ENCODE results near the gene ATL1.
"Not testable (repeated sequence)": the region's sequence is repeated elsewhere in the genome, so short reads cannot be mapped to it uniquely, and the experiment has no call there.

The ATL1 gene

GRCh38 chr14:50657753-50658152 lies 97.8 kb downstream of the ATL1 start:
- no peak for DNase-seq (ENCODE audit: low spot score)

GRCh38 chr14:50658203-50658602 lies 98.3 kb downstream of the ATL1 start:
- peak; percentile 60 for DNase-seq (ENCODE audit: low spot score)

GRCh38 chr14:50659327-50659974 lies 99.5 kb downstream of the ATL1 start:
- no peak for DNase-seq (ENCODE audit: low spot score)

- not testable (repeated sequence) for DNase-seq (ENCODE audit: low spot score)
These were observed 104.6 kb downstream of the ATL1 start for GRCh38 chr14:50664579-50664978.

GRCh38 chr14:50665300-50665699 lies 105.4 kb downstream of the ATL1 start:
- DNase-seq (ENCODE audit: low spot score): not testable (repeated sequence)

GRCh38 chr14:50666772-50667683 lies 107.1 kb downstream of the ATL1 start:
- DNase-seq (ENCODE audit: low spot score): peak; percentile 72

GRCh38 chr14:50667684-50667995 lies 107.7 kb downstream of the ATL1 start:
- DNase-seq (ENCODE audit: low spot score): no peak

- peak; percentile 84 for DNase-seq (ENCODE audit: low spot score)
These were observed 108.3 kb downstream of the ATL1 start, which contains the start of gene SAV1 for GRCh38 chr14:50667996-50668825. Gene SAV1, minus strand, starts transcription at chr14:50668306. Its CDS starts 339 bp downstream, at chr14:50667967.

GRCh38 chr14:50668826-50669143 lies 108.8 kb downstream of the ATL1 start:
- no peak for DNase-seq (ENCODE audit: low spot score)

GRCh38 chr14:50669441-50669986 lies 109.6 kb downstream of the ATL1 start:
- peak; percentile 39 for DNase-seq (ENCODE audit: low spot score)

GRCh38 chr14:50670196-50670865 lies 110.4 kb downstream of the ATL1 start:
- DNase-seq (ENCODE audit: low spot score): no peak

- DNase-seq (ENCODE audit: low spot score): no peak
These were observed 110.9 kb downstream of the ATL1 start for GRCh38 chr14:50670866-50671256.

- peak; percentile 82 for DNase-seq (ENCODE audit: low spot score)
These were observed 115.7 kb downstream of the ATL1 start for GRCh38 chr14:50675597-50675996.

- DNase-seq (ENCODE audit: low spot score): no peak
These were observed 117.0 kb downstream of the ATL1 start for GRCh38 chr14:50676814-50677516.

- peak; percentile 92 for DNase-seq (ENCODE audit: low spot score)
These were observed 117.7 kb downstream of the ATL1 start for GRCh38 chr14:50677527-50678063.

- DNase-seq (ENCODE audit: low spot score): no peak
These were observed 118.2 kb downstream of the ATL1 start for GRCh38 chr14:50678163-50678562.

GRCh38 chr14:50679674-50680073 lies 119.7 kb downstream of the ATL1 start:
- DNase-seq (ENCODE audit: low spot score): no peak

Data from kidney tubule cell (primary cell).